OCI-LY1 (cell line): ENCODE results near the gene LY86.

Source experiments
- CTCF ChIP-seq: fragments of 200-600 bp; sonication (generic), shearing (Covaris generic); IDR thresholded peaks from 2 replicates; pipeline ENCODE4 v1.5.1; 2017; ENCODE audit warnings: mild to moderate bottlenecking, antibody characterized with exemption, low read length, moderate library complexity, mixed read lengths
- EZH2 ChIP-seq: fragments of 200-600 bp; sonication (generic), shearing (Covaris generic); IDR thresholded peaks from 2 replicates; pipeline ENCODE4 v1.8.0; 2017; ENCODE audit warnings: borderline replicate concordance, mixed run types, mild to moderate bottlenecking, antibody characterized with exemption, low read length, moderate library complexity, mixed read lengths

- TF ChIP-seq EZH2 (no peak), CTCF (no peak)
These were observed 106.5 kb downstream of the LY86 start for GRCh38 chr6:6694825-6695624.
